ENCODE data around the gene ERG28.
"Not testable (repeated sequence)": the region's sequence is repeated elsewhere in the genome, so short reads cannot be mapped to it uniquely, and the experiment has no call there.

The ERG28 gene, protein sequence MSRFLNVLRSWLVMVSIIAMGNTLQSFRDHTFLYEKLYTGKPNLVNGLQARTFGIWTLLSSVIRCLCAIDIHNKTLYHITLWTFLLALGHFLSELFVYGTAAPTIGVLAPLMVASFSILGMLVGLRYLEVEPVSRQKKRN

DNA sequence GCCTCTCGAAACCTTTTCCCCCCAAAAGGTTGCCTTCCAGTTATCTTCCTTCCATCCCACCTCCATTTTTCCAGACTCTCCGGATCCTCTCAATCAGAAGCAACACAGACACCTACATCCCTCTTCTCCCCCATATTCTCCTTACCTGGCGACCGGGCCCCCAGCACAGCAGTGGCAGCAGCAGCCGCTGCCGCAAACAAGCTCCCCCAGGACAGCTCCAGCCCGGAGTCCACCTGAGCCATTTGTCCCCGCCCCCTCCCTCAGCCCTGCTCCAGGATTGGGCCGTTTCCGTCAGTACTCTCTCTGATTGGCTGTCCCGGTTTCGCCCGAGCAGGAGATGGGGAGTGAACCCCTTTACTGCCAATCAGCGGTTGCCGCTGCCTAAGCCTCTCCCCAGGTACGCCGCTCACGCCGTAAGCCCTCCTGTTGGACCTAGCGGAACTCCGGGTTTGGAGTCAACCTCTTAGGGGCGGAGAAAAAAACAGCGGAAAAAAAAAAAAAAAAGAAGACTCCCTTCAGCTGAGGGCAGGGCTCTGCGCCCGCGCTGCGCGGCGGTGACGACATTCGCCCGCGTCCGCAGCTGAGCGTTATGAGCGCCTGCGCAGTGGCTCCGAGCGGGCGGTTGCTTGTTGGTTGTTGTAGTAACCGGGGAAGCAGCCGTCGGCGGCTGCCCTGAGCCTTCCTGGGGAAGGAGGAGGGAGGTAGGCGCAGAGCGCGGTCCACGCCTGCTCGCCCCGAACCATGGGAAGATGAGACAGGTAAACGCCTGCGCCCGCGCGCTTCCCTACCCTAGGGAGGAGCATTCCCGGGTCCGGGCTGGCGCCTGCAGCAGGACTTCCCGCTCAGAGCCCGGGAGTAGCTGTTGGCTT, at the start of gene ERG28, which contains the start of gene TTLL5:
TSS of gene ERG28 (minus strand) at position 247 of the 869 bp plus-strand sequence. CDS start 3,374 bp downstream, outside the sequence.
TSS of gene TTLL5 (plus strand) at position 617 of the 869 bp plus-strand sequence. CDS start 1,904 bp downstream, outside the sequence.
- DNase-seq, result peak; percentile 99

- peak; percentile 8 for DNase-seq
These were observed 48.6 kb upstream of the ERG28 start for GRCh38 chr14:75709207-75709812.

GRCh38 chr14:75705014-75705413, 44.3 kb upstream of the ERG28 start:
- DNase-seq, result no peak

DNA sequence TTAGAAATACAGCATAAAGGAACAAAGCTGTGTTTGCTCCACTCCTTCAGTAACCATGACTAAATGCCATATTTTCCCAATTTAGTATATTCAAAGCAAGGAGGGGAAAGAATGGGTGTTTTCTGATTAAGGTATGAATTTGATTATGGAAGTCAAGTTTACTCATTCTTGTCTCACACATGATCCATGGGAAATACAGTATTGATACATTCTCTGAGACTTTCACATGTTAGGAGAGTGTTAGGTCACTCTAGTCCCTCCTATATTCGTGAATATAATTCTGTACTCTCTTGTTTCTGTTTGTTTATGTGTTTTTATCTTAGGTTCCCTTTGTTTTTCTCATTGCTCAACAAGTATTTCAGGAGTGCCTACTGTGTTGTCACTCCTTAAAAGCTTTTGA, 42.8 kb upstream of the ERG28 start:
- DNase-seq, result no peak

DNA sequence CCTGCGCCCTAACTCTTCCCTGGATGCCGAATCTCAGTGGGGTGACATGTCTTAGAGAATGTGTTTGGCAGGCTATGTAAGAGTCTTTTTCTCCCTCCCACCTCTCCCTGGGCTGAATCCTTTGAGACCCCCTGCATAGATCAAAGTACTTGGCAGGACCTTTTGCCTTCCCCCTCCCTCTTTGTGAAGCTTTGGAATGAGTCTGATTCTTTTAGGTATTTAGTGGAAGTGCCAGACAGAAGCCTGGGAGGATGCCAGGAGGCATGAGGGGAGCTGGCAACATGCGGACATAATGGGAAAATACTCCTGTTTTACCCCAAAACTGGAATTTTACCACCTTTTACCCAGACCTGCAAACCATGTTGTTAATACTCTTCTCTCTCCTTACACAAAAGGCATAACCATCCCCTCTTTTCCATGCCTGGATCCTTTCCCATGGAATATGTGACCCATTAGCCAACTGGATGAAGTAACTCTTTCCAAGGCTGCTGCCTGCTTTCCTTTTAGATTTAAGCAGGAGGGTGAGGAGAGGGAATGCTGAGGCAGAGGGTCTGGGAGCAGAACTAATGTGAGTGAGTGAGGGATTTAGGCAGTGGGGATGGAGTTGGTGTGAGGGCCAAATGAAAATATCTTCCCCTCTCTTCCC, 42.1 kb upstream of the ERG28 start:
- DNase-seq, result no peak

DNA sequence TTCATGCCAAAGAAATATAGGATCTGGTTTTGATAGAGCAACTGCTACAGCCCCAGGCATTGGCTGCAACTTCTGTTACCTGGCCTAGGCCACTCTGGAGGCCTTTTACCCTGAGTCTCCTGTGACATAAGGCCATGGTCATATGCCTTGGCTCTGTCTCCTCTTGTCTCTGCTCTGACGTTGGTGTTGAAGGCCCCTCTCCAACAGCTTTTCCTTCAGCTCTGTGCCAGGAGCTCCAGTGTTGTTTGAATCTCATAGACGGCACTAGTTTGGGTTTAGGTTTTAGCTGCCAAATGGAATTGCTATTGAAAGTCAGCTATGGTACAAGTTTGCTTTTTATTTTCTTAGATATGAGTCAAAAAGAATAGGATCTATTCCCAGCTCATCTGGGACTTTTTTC, 41.4 kb upstream of the ERG28 start:
- DNase-seq, result no peak

GRCh38 chr14:75700295-75700694, 39.6 kb upstream of the ERG28 start:
- DNase-seq, result no peak

- DNase-seq, result no peak
These were observed 38.7 kb upstream of the ERG28 start for GRCh38 chr14:75699331-75699730.

GRCh38 chr14:75697918-75698317, 37.2 kb upstream of the ERG28 start:
- no peak for DNase-seq

DNA sequence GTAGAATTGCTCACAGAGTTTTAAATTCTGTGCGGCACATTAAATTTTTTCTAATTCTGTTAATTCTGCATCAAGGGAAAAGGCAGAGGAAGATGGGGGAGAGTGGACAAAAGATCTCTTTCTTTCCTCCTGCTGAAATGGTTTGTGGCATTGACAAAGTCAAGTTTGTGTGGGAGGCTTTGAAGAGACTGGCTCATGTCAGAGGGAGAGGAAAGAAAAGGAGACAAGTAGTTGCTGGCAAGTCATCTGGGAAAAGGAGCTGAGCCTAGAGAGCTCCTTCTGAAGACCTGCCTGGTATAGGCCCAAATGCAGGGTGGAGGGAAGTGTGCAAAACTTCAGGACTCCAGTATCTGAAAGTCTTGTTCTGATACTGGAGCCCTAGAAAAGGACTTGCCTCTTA, 36.7 kb upstream of the ERG28 start:
- DNase-seq, result no peak

DNA sequence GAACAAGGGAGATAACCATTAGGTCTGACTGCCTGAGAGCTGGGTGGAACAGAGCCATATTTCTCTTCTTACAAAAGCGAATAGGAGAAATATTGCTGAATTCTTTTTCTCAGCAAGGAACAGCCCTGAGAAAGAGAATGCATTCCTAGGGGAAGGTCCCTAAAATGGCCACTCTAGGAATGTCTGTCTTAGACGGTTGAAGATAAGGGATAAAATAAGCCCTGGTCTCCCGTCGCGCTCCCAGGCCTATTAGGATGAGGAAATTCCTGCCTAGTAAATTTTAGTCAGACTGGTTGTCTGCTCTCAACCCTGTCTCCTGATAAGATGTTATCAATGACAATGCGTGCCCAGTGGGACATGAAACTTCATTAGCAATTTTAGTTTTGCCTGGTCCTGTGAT, 34.3 kb upstream of the ERG28 start:
- DNase-seq, result not testable (repeated sequence)

- no peak for DNase-seq
These were observed 29.3 kb upstream of the ERG28 start for GRCh38 chr14:75690010-75690409.

DNA sequence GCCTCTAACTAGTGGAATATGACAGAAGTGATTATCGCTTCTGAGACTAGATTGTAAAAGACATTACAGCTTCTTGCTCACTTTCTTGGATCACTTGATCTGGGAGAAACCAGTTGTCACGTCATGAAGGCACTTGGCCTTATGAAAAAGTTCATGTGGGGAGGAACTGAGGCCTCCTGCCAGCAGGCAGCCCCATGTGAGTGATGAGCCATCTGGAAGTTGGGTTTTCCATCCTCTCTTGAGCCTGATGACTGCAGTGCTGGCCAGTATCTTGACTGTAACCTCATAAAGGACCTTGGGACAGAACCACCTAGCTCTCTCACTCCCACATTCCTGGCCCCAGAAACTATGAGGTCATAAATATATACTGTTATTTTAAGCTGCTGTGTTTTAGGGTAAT, 28.3 kb upstream of the ERG28 start:
- DNase-seq, result no peak

- DNase-seq, result no peak
These were observed 25.2 kb upstream of the ERG28 start for GRCh38 chr14:75685910-75686309.

GRCh38 chr14:75675265-75675960, 14.7 kb upstream of the ERG28 start:
- no peak for DNase-seq

DNA sequence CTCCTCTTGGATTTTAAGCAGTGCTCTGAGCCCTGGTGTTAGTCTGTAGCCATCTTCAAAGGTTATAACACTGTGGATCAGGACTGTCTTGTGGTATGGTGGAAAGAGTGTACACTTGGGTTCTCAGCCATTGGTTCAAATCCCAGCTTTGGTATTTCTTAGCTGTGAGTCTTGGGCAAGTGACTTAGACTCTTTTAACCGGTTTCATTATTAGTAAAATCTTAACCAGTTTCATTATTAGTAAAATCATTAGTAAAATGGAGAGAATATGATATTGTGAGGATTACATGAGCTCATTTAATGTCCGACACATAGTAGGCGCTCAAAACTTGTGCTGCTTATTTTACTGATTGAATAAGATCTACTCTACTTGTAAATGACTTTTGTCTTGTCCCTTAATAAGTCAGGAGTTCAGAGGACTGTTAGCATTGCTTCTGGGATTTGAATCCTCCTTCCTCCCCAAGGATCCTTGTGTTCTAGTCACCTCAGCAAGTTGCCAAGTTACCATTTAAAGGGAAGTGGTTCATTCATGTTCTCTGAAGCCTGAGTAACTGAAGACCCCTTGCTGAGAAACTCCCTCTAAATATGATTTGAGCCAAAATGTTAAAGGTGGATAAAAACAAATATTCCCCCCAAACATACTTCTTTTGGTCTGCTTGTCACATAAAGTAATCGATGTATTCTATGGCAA, 12.8 kb upstream of the ERG28 start:
- no peak for DNase-seq

DNA sequence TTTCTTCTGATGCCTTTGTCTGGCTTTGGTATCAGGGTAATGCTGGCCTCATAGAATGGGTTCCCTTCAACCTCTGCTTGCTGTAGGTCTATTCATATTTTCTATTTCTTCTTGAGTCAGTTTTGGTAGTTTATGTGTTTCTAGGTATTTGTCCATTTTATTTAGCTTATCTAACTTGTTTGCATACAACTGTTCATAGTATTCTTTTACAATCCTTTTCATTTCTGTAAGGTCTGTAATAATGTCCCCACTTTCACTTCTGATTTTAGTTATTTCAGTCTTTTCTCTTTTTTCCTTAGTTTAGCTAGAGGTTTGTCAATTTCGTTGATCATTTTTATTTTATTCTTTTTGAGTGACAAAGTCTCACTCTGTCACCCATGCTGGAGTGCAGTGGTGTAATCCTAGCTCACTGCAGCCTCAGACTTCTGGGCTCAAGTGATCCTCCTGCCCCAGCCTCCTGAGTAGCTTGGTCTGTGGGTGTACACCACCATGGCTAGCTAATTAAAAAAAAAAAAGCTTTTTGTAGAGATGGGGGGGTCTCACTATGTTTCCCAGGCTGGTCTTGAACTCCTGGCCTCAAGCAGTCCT, 12.0 kb upstream of the ERG28 start:
- no peak for DNase-seq

DNA sequence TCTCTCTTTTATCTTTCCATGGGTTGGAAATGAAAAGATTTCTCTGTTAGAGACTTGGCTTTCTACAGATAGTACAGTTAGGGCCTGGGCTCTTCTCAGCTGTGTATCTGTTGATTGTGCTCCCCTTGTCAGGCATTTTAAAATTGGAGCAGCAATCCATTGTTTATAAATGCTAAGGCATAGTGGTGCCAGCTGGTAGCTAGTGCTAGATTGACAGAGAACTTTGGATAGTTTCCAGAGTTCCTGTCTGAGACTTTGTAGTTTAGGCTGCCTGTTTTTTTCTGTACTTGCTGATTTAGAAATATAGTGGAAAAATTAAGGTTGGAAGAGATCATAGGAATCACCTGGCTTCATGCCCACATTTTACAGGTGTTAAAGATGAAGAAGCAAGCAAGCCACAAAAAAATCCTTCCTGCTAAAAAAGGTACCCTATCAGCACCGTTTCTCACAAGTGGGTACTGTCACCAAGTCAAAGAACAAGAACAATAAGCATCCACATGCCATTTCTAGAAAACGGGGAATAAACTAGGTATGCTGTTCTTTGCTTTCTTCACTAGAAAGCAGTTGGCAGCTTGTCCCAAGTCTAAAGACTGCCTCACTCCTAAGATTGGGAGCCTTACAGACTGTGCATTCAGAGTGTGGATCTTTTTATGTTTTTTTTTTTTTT, 6.6 kb upstream of the ERG28 start:
- DNase-seq, result no peak

- DNase-seq, result no peak
These were observed 2.3 kb upstream of the ERG28 start for GRCh38 chr14:75662966-75663365.

- no peak for DNase-seq
These were observed 781 bp upstream of the ERG28 start for GRCh38 chr14:75661499-75661814.

DNA sequence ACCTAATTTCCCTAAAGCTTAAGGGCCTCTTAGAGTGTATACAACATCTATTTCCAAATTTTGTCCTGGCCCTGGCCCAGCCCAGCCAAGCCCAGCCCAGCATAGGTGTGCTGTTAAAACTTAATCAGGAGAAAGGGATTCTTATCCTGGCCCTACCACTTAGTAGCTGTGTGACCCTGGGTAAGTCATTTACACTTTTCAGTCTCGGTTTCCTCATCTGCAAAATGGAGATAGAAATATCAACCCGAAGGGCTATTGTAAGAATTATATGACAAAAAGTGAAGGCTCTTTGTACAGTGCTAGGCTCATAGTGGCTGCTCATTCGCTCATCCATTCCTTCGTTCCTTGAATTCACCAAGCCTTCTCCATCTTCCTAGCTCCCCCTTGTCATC, 442 bp downstream of the ERG28 start:
- no peak for DNase-seq
